DOHH2 (cell line): ENCODE data around the gene CPN1.
A peak's percentile ranks its signal among the peaks of the same experiment; 100 is the strongest.

ENCODE experiments used
- H3F3A ChIP-seq: fragments of 200-600 bp; sonication (generic), shearing (Covaris generic); 2 replicates; pipeline ENCODE4 v1.6.0; 2016; ENCODE audit warnings: antibody characterized with exemption, mild to moderate bottlenecking; ENCODE audit not compliant: control insufficient read depth, insufficient read depth
- H3K27ac ChIP-seq: fragments of 200-600 bp; sonication (generic); 2 replicates; pipeline ENCODE4 v1.5.1; 2014; ENCODE audit warnings: low read depth, mild to moderate bottlenecking, low read length, moderate library complexity
- H3K27me3 ChIP-seq: fragments of 200-600 bp; sonication (generic); 2 replicates; pipeline ENCODE4 v1.6.1; 2014; ENCODE audit warnings: mild to moderate bottlenecking, low read length, mixed read lengths; ENCODE audit not compliant: control insufficient read depth
- H3K36me3 ChIP-seq: fragments of 200-600 bp; sonication (generic); 2 replicates; pipeline ENCODE4 v1.6.1; 2014; ENCODE audit warnings: mild to moderate bottlenecking, low read length, moderate library complexity, mixed read lengths; ENCODE audit not compliant: control insufficient read depth
- H3K4me1 ChIP-seq: fragments of 200-600 bp; sonication (generic); 2 replicates; pipeline ENCODE4 v1.6.1; 2014; ENCODE audit warnings: mild to moderate bottlenecking, low read length, mixed read lengths; ENCODE audit not compliant: control insufficient read depth
- H3K4me2 ChIP-seq: fragments of 200-600 bp; sonication (generic); 2 replicates; pipeline ENCODE4 v1.6.0; 2014; ENCODE audit warnings: mild to moderate bottlenecking, low read length, moderate library complexity
- H3K4me3 ChIP-seq: fragments of 200-600 bp; sonication (generic); 2 replicates; pipeline ENCODE4 v1.5.1; 2014; ENCODE audit warnings: mild to moderate bottlenecking, low read length, mixed read lengths
- H3K79me2 ChIP-seq: fragments of 200-600 bp; sonication (generic); 2 replicates; pipeline ENCODE4 v1.6.1; 2014; ENCODE audit warnings: mild to moderate bottlenecking, low read length, mixed read lengths; ENCODE audit not compliant: control insufficient read depth
- H3K9me2 ChIP-seq: fragments of 200-600 bp; sonication (generic); replicated peaks from 2 replicates; pipeline ENCODE4 v1.6.1; 2014; ENCODE audit warnings: mild to moderate bottlenecking, low read length, mixed read lengths; ENCODE audit not compliant: control insufficient read depth
- H3K9me3 ChIP-seq: fragments of 200-600 bp; sonication (generic); 2 replicates; pipeline ENCODE4 v1.6.1; 2014; ENCODE audit warnings: antibody characterized with exemption, low read length, mixed read lengths; ENCODE audit not compliant: control insufficient read depth, insufficient read depth
- H4K20me1 ChIP-seq: fragments of 200-600 bp; sonication (generic); 2 replicates; pipeline ENCODE4 v1.6.0; 2014; ENCODE audit warnings: low read depth, mild to moderate bottlenecking, antibody characterized with exemption, low read length, moderate library complexity; ENCODE audit not compliant: control insufficient read depth, insufficient read depth
- CTCF ChIP-seq: fragments of 200-600 bp; sonication (generic); IDR thresholded peaks from one replicate; pipeline ENCODE4 v1.5.1; 2014; ENCODE audit warnings: antibody characterized with exemption, mild to moderate bottlenecking, low read depth, low read length; ENCODE audit not compliant: poor library complexity, severe bottlenecking
- EZH2phosphoT487 ChIP-seq: fragments of 200-600 bp; sonication (generic); IDR thresholded peaks from 2 replicates; pipeline ENCODE4 v1.6.1; 2017; ENCODE audit warnings: borderline replicate concordance, mild to moderate bottlenecking, antibody characterized with exemption, low read length, moderate library complexity, mixed read lengths

Gene CPN1

DNA sequence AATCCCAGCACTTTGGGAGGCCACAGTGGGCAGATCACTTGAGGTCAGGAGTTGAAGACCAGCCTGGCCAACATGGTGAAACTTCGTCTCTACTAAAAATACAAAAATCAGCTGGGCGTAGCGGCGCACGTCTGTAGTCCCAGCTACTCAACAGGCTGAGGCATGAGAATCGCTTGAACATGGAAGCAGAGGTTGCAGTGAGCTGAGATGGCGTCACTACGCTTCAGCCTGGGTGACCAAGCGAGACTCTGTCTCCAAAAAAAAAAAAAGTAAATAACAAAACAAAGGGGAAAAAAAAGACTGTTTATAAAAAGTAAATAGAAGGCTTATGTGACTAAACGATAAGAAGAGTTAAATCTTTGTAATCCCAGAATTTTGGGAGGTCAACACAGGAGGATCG is 56.9 kb downstream of the CPN1 start:
- H3K4me2 ChIP-seq, result peak overlapping the region; percentile 61
- peak overlapping the region; percentile 82 for H3K27ac ChIP-seq
- H3K9me3 ChIP-seq, result peaks cover 12% of the 10 kb centered on the region
- H3K27me3 ChIP-seq, result no peaks in the 10 kb centered on the region
- H3F3A ChIP-seq, result peaks cover 23% of the 10 kb centered on the region
- H3K79me2 ChIP-seq, result no peaks in the 10 kb centered on the region
- TF ChIP-seq EZH2phosphoT487 (no peak), CTCF (no peak)
- peak overlapping the region; percentile 35 for H3K4me3 ChIP-seq
- peaks cover 6% of the 10 kb centered on the region; the same call in 1 of the 2 replicates for H3K36me3 ChIP-seq
- H4K20me1 ChIP-seq, result no peaks in the 10 kb centered on the region
- peaks cover 70% of the 10 kb centered on the region for H3K4me1 ChIP-seq
- H3K9me2 ChIP-seq, result no peaks in the 10 kb centered on the region

- H4K20me1 ChIP-seq, result no peaks in the 10 kb centered on the region
- H3F3A ChIP-seq, result peaks cover 29% of the 10 kb centered on the region
- H3K36me3 ChIP-seq, result no peaks in the 10 kb centered on the region
- peak overlapping the region; percentile 98 for H3K27ac ChIP-seq
- H3K79me2 ChIP-seq, result no peaks in the 10 kb centered on the region
- TF ChIP-seq CTCF, result no peak
- no peak for TF ChIP-seq EZH2phosphoT487
- no peaks in the 10 kb centered on the region for H3K9me2 ChIP-seq
- H3K9me3 ChIP-seq, result no peaks in the 10 kb centered on the region
- H3K4me1 ChIP-seq, result peaks cover 92% of the 10 kb centered on the region
- peak overlapping the region; percentile 36 for H3K4me3 ChIP-seq
- peak overlapping the region; percentile 38 for H3K4me2 ChIP-seq
- no peaks in the 10 kb centered on the region for H3K27me3 ChIP-seq
Measured at GRCh38 chr10:100022403-100022802, 59.3 kb downstream of the CPN1 start.

GRCh38 chr10:100021322-100021721 is 60.3 kb downstream of the CPN1 start:
- H3K27ac ChIP-seq, result peak overlapping the region; percentile 98
- no peaks in the 10 kb centered on the region for H4K20me1 ChIP-seq
- H3K27me3 ChIP-seq, result no peaks in the 10 kb centered on the region
- no peaks in the 10 kb centered on the region for H3K9me2 ChIP-seq
- TF ChIP-seq EZH2phosphoT487 (no peak), CTCF (no peak)
- no peaks in the 10 kb centered on the region for H3K9me3 ChIP-seq
- H3K4me1 ChIP-seq, result peaks cover 92% of the 10 kb centered on the region
- peaks cover 29% of the 10 kb centered on the region for H3F3A ChIP-seq
- H3K4me2 ChIP-seq, result peak overlapping the region; percentile 73
- H3K36me3 ChIP-seq, result no peaks in the 10 kb centered on the region
- peak overlapping the region; percentile 67 for H3K4me3 ChIP-seq
- no peaks in the 10 kb centered on the region for H3K79me2 ChIP-seq
